22Rv1 (cell line): Measurements from ENCODE around the gene WWOX.

Experiments used
- H3K27ac ChIP-seq: fragments of 450-650 bp; 2 replicates; pipeline ENCODE4 v1.5.1; 2017
- CTCF ChIP-seq: fragments of 450-650 bp; IDR thresholded peaks from 2 replicates; pipeline ENCODE4 v1.5.1; 2017; ENCODE audit warnings: mild to moderate bottlenecking
- ZFX ChIP-seq: fragments of 450-650 bp; IDR thresholded peaks from 2 replicates; pipeline ENCODE4 v1.6.1; 2017; ENCODE audit warnings: antibody characterized with exemption, borderline replicate concordance

Gene WWOX

GRCh38 chr16:78392585-78393195 is 293.2 kb downstream of the WWOX start:
- TF ChIP-seq ZFX (no peak), CTCF (no peak)
- H3K27ac ChIP-seq: no peak overlapping the region

GRCh38 chr16:78395035-78395434 is 295.6 kb downstream of the WWOX start:
- no peak overlapping the region for H3K27ac ChIP-seq
- no peak for TF ChIP-seq CTCF
- TF ChIP-seq ZFX: no peak

- H3K27ac ChIP-seq: no peak overlapping the region
- TF ChIP-seq CTCF (peak; percentile 64), ZFX (no peak)
Measured at GRCh38 chr16:78396046-78396445, 296.6 kb downstream of the WWOX start.

- no peak overlapping the region for H3K27ac ChIP-seq
- TF ChIP-seq ZFX (no peak), CTCF (no peak)
Measured at GRCh38 chr16:78396673-78397072, 297.2 kb downstream of the WWOX start.

GRCh38 chr16:78399384-78399783 is 299.9 kb downstream of the WWOX start:
- TF ChIP-seq ZFX: no peak
- no peak for TF ChIP-seq CTCF
- H3K27ac ChIP-seq: no peak overlapping the region

GRCh38 chr16:78402833-78403232 is 303.4 kb downstream of the WWOX start:
- no peak overlapping the region for H3K27ac ChIP-seq
- TF ChIP-seq CTCF: no peak
- TF ChIP-seq ZFX: no peak

GRCh38 chr16:78405040-78405439 is 305.6 kb downstream of the WWOX start:
- H3K27ac ChIP-seq: no peak overlapping the region
- TF ChIP-seq CTCF (no peak), ZFX (no peak)
